B cell (primary cell): Measurements from ENCODE around the gene SFXN4. TPM values are rescaled to one million over a fixed set of nuclear protein-coding genes. Genes with fewer than 3 reads are reported as not detected.

Experiments used
- ATAC-seq: fragments of 200-7000 bp; cut with Tn5 transposase; one replicate; pipeline ENCODE4 v1.10.0; 2021; ENCODE audit warnings: low read depth, mild to moderate bottlenecking, moderate number of reproducible peaks, moderate library complexity
- CTCF ChIA-PET: fragments of 350-600 bp; sonication (Branson Sonifier 250); formaldehyde crosslinking; loops from one replicate; lab custom pipeline; 2021; ENCODE audit warnings: antibody characterized with exemption, inconsistent platforms; lab: Charles Lee
- POLR2A ChIA-PET: fragments of 350-600 bp; sonication (Branson Sonifier 250); formaldehyde crosslinking; loops from one replicate; lab custom pipeline; 2021; ENCODE audit warnings: antibody characterized with exemption; lab: Charles Lee
- DNase-seq: peaks from one replicate; pipeline ENCODE4 v3.0.0; 2013
- H2AFZ ChIP-seq: 2 replicates; pipeline ENCODE4 v1.6.1; 2012; ENCODE audit warnings: mild to moderate bottlenecking, low read depth, low read length; ENCODE audit not compliant: insufficient read depth, poor library complexity, severe bottlenecking
- H3K27ac ChIP-seq, 2 donors: 1 replicate in 1 of 2; 2 replicates in 1 of 2; pipeline ENCODE4 v1.5.1; 2012 to 2013; ENCODE audit warnings: low read length in 2 of 2, mild to moderate bottlenecking in 2 of 2, moderate library complexity in 1 of 2
- H3K27me3 ChIP-seq, 4 experiments: fragments of 200-600 bp in 1 of 4; sonication (generic) in 1 of 4; replicated peaks in 1 of 4; 1 replicate in 2 of 4; 2 replicates in 2 of 4; pipeline versions ENCODE4 v1.6.1 to v1.7.0; 2013 to 2016; ENCODE audit warnings: low read length in 3 of 4, mild to moderate bottlenecking in 2 of 4, mixed read lengths in 1 of 4, moderate library complexity in 1 of 4; ENCODE audit not compliant: insufficient read depth in 4 of 4, control insufficient read depth in 3 of 4; ENCODE audit errors: control extremely low read depth in 1 of 4
- H3K36me3 ChIP-seq, 2 experiments: replicated peaks in 1 of 2; 1 replicate in 1 of 2; 2 replicates in 1 of 2; pipeline versions ENCODE4 v1.6.1 to v1.7.1; 2013; ENCODE audit warnings: low read length in 1 of 2; ENCODE audit not compliant: insufficient read depth in 2 of 2, control insufficient read depth in 1 of 2; ENCODE audit errors: control extremely low read depth in 1 of 2, extremely low read depth in 1 of 2
- H3K4me1 ChIP-seq, 2 donors: fragments of 200-600 bp in 1 of 2; sonication (generic) in 1 of 2; 1 replicate in 1 of 2; 2 replicates in 1 of 2; pipeline versions ENCODE4 v1.5.1 to v1.6.1; 2013 to 2017; ENCODE audit warnings: low read length in 2 of 2; ENCODE audit not compliant: control insufficient read depth in 2 of 2, insufficient read depth in 2 of 2
- H3K4me2 ChIP-seq: replicated peaks from 2 replicates; pipeline ENCODE3; 2012; ENCODE audit warnings: mild to moderate bottlenecking, low read depth, low read length; ENCODE audit not compliant: poor library complexity, severe bottlenecking
- H3K4me3 ChIP-seq, 5 experiments: fragments of 200-600 bp in 1 of 5; sonication (generic) in 1 of 5; 1 replicate in 3 of 5; 2 replicates in 2 of 5; pipeline versions ENCODE4 v1.5.1 to v1.7.0; 2011 to 2016; ENCODE audit warnings: low read length in 4 of 5, mild to moderate bottlenecking in 4 of 5, low read depth in 2 of 5, control low read depth in 1 of 5, moderate library complexity in 1 of 5; ENCODE audit not compliant: insufficient read depth in 1 of 5; ENCODE audit errors: control extremely low read depth in 1 of 5, extremely low read depth in 1 of 5
- H3K79me2 ChIP-seq: fragments of 200-600 bp; sonication (generic); one replicate; pipeline ENCODE4 v1.6.0; 2016; ENCODE audit warnings: low read length; ENCODE audit not compliant: control insufficient read depth, insufficient read depth
- H3K9ac ChIP-seq: fragments of 200-600 bp; sonication (generic); 2 replicates; pipeline ENCODE4 v1.6.1; 2017; ENCODE audit warnings: mild to moderate bottlenecking, low read length, moderate library complexity
- H3K9me3 ChIP-seq, 3 donors: one replicate each; pipeline versions ENCODE4 v1.6.1 to v1.7.1; 2013; ENCODE audit warnings: low read length in 2 of 3; ENCODE audit not compliant: control insufficient read depth in 2 of 3, insufficient read depth in 1 of 3; ENCODE audit errors: control extremely low read depth in 1 of 3
- H4K20me1 ChIP-seq: 2 replicates; pipeline ENCODE4 v1.6.0; 2012; ENCODE audit warnings: mild to moderate bottlenecking, low read length; ENCODE audit not compliant: insufficient read depth, control insufficient read depth, poor library complexity, severe bottlenecking
- H3K27ac Mint-ChIP-seq: one replicate; pipeline ENCODE4 v1.8.0; 2021; ENCODE audit warnings: mixed read lengths
- H3K27me3 Mint-ChIP-seq: one replicate; pipeline ENCODE4 v1.8.0; 2021; ENCODE audit warnings: mixed read lengths
- H3K4me1 Mint-ChIP-seq: one replicate; pipeline ENCODE4 v1.8.0; 2021; ENCODE audit warnings: mixed read lengths
- H3K4me3 Mint-ChIP-seq: one replicate; pipeline ENCODE4 v1.8.0; 2021; ENCODE audit warnings: mixed read lengths
- H3K9me3 Mint-ChIP-seq: one replicate; pipeline ENCODE4 v1.8.0; 2022; ENCODE audit warnings: mixed read lengths; ENCODE audit not compliant: insufficient read depth
- EZH2 ChIP-seq: IDR thresholded peaks from 2 replicates; pipeline ENCODE4 v1.6.1; 2012; ENCODE audit warnings: borderline replicate concordance, low read depth, mild to moderate bottlenecking, moderate library complexity, low read length; ENCODE audit not compliant: insufficient read depth, poor library complexity, severe bottlenecking
- WGBS: methylation state at CpG from one replicate; pipeline ENCODE4 v1.1.5; 2013; ENCODE audit warnings: missing lambda C conversion rate; ENCODE audit not compliant: insufficient coverage; 5-methylcytosine and 5-hydroxymethylcytosine counted together
- intact Hi-C: fragments of 100-400 bp; cut with micrococcal nuclease; formaldehyde crosslinking; loops from one replicate; pipeline ENCODE4 v1.10.0; 2022
- polyA plus RNA-seq: library from polyadenylated mRNA; depleted of rRNA; stranded (reverse); fragments of >200 nt; gene quantifications from 2 replicates; pipeline ENCODE4 v1.2.3, GENCODE V29; 2012
- total RNA-seq, 2 donors: library from RNA; stranded (reverse); fragments of 120-200 nt in 1 of 2; gene quantifications; 1 replicate in 1 of 2; 2 replicates in 1 of 2; pipeline versions ENCODE4 v1.2.3 to v1.2.4, GENCODE V29; 2013 to 2022
- TF ChIP-seq, protein P1 (sequence below): fragments of 200-600 bp; IDR thresholded peaks from one replicate; pipeline ENCODE4 v1.8.0; 2022; ENCODE audit warnings: antibody characterized with exemption, mild to moderate bottlenecking

SFXN4 gene
- total and polyA plus RNA-seq, 2 donors (not counting 1 experiment from before 2014, with no cell fraction given), result 9.8 to 15.4 TPM

DNA sequence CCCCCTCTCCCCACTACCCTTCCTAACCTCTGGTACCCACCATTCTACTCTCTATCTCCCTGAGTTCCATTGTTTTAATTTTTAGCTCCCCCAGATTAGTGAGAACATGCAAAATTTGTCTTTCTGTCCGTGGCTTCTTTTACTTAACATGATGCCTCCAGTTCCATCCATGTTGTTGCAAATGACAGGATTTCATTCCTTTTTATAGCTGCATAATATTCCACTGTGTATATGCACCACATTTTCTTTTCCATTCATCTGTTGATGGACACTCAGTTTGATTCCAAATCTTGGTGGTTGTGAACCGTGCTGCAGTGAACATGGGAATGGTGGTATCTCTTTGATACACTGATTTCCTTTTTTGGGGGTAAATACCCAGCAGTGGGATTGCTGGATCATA lies 39.6 kb downstream of the SFXN4 start:
- no peak overlapping the region for H3K4me3 ChIP-seq
- POLR2A ChIA-PET, result no interaction called here
- no peak for ATAC-seq
- H3K27ac ChIP-seq, result no peak overlapping the region
- H3K9me3 ChIP-seq, result no peaks in the 10 kb centered on the region
- TF ChIP-seq EZH2, result no peak
- H2AFZ ChIP-seq, result no peak overlapping the region
- DNase-seq, result no peak
- no peaks in the 10 kb centered on the region for H3K4me1 ChIP-seq
- 100% methylated on average over 2 of the region's 2 CpGs for WGBS
- H3K4me1 Mint-ChIP-seq, result peaks cover 4% of the 10 kb centered on the region
- CTCF ChIA-PET, result interaction anchor here (1.5 kb wide), 1 partner anchor 63 kb away, joined by 3 read pairs; no protein-coding TSS in a partner anchor
- no peak overlapping the region for H3K9ac ChIP-seq
- no peak overlapping the region for H3K4me2 ChIP-seq
- no peaks in the 10 kb centered on the region for H3K79me2 ChIP-seq
- no peak overlapping the region for H3K4me3 Mint-ChIP-seq
- H3K27me3 Mint-ChIP-seq, result no peaks in the 10 kb centered on the region
- intact Hi-C loops, result no loop called here
- H3K9me3 Mint-ChIP-seq, result no peaks in the 10 kb centered on the region
- H3K36me3 ChIP-seq, result peaks cover 4 to 26% of the 10 kb centered on the region in 2 experiments
- H3K27ac Mint-ChIP-seq, result no peak overlapping the region
- no peaks in the 10 kb centered on the region for H4K20me1 ChIP-seq
- H3K27me3 ChIP-seq, result no peaks in the 10 kb centered on the region

- Histone ChIP-seq H3K4me3 (no peak overlapping the region), H2AFZ (no peak overlapping the region), H3K4me1 (peaks cover 0 to 2% of the 10 kb centered on the region in 2 donors), H3K36me3 (peaks cover 4 to 32% of the 10 kb centered on the region in 2 experiments), H3K79me2 (no peaks in the 10 kb centered on the region), H3K9me3 (no peaks in the 10 kb centered on the region), H3K27me3 (no peaks in the 10 kb centered on the region), H3K27ac (no peak overlapping the region), H4K20me1 (no peaks in the 10 kb centered on the region), H3K4me2 (no peak overlapping the region), H3K9ac (no peak overlapping the region)
- ChIA-PET CTCF (interaction anchor here (0.6 kb wide), 1 partner anchor 485 kb away, joined by 3 read pairs; no protein-coding TSS in a partner anchor), POLR2A (no interaction called here)
- intact Hi-C loops, result no loop called here
- Mint-ChIP-seq H3K27me3 (no peaks in the 10 kb centered on the region), H3K4me3 (no peak overlapping the region), H3K4me1 (peaks cover 3% of the 10 kb centered on the region), H3K9me3 (no peaks in the 10 kb centered on the region), H3K27ac (no peak overlapping the region)
- ATAC-seq (no peak), DNase-seq (no peak)
- no CpG with 5 or more reads among the region's 2 CpGs for WGBS
- TF ChIP-seq EZH2, result no peak
- TF ChIP-seq, protein P1, sequence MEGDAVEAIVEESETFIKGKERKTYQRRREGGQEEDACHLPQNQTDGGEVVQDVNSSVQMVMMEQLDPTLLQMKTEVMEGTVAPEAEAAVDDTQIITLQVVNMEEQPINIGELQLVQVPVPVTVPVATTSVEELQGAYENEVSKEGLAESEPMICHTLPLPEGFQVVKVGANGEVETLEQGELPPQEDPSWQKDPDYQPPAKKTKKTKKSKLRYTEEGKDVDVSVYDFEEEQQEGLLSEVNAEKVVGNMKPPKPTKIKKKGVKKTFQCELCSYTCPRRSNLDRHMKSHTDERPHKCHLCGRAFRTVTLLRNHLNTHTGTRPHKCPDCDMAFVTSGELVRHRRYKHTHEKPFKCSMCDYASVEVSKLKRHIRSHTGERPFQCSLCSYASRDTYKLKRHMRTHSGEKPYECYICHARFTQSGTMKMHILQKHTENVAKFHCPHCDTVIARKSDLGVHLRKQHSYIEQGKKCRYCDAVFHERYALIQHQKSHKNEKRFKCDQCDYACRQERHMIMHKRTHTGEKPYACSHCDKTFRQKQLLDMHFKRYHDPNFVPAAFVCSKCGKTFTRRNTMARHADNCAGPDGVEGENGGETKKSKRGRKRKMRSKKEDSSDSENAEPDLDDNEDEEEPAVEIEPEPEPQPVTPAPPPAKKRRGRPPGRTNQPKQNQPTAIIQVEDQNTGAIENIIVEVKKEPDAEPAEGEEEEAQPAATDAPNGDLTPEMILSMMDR, result no peak
Measured at GRCh38 chr10:119120875-119121274, 44.6 kb downstream of the SFXN4 start.
